HG02943 (cell line): Measurements from ENCODE around the gene ARHGAP28.

Experiments used
- ATAC-seq: cut with Tn5 transposase; IDR thresholded peaks from one replicate; pipeline ENCODE4 v1.9.1; 2021; ENCODE audit warnings: mild to moderate bottlenecking, low read depth, moderate library complexity; ENCODE audit not compliant: unreplicated experiment

ARHGAP28 gene, protein sequence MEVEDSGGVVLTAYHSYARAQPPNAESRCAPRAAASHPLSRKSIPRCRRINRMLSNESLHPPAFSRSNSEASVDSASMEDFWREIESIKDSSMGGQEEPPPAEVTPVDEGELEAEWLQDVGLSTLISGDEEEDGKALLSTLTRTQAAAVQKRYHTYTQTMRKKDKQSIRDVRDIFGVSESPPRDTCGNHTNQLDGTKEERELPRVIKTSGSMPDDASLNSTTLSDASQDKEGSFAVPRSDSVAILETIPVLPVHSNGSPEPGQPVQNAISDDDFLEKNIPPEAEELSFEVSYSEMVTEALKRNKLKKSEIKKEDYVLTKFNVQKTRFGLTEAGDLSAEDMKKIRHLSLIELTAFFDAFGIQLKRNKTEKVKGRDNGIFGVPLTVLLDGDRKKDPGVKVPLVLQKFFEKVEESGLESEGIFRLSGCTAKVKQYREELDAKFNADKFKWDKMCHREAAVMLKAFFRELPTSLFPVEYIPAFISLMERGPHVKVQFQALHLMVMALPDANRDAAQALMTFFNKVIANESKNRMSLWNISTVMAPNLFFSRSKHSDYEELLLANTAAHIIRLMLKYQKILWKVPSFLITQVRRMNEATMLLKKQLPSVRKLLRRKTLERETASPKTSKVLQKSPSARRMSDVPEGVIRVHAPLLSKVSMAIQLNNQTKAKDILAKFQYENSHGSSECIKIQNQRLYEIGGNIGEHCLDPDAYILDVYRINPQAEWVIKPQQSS

DNA sequence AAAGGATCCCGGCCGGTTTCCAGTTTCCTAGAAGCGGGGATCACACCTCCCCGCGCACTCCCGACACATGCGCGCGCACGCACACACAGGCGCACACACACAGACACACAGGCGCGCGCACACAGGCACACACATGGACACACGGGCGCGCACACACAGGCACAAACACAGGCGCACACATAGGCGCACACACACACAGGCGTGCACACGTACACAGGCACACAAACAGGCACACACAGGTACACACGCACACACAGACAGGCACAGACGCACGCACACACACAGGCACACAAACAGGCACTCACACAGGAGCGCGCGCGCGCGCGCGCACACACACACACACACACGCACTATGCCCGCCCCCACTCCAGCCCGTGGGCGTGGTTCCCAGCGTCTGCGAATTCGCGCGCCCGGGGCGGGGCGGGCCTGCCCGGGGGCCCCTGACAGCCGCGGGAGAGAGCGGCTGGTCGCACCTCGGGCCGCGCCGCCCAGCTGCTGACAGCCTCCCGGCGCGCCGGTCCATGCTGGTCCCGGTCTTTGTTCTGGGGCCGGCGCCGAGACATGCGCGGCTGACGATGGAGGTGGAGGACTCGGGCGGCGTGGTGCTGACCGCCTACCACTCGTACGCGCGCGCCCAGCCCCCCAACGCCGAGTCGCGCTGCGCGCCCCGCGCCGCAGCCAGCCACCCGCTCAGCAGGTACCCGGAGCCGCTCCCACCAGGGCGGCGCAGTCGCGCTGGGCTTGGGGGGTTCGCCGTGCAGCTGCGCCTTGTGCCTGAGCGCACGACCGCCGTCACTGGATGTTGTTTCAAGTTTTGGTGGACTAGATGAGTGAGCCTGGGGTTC lies at the start of gene ARHGAP28:
ARHGAP28 (plus strand) TSS at position 470 of the 845 bp plus-strand sequence; CDS start at position 576, 106 bp downstream.
- ATAC-seq = no peak

GRCh38 chr18:6681331-6681875 lies 48.1 kb upstream of the ARHGAP28 start:
- ATAC-seq = no peak

DNA sequence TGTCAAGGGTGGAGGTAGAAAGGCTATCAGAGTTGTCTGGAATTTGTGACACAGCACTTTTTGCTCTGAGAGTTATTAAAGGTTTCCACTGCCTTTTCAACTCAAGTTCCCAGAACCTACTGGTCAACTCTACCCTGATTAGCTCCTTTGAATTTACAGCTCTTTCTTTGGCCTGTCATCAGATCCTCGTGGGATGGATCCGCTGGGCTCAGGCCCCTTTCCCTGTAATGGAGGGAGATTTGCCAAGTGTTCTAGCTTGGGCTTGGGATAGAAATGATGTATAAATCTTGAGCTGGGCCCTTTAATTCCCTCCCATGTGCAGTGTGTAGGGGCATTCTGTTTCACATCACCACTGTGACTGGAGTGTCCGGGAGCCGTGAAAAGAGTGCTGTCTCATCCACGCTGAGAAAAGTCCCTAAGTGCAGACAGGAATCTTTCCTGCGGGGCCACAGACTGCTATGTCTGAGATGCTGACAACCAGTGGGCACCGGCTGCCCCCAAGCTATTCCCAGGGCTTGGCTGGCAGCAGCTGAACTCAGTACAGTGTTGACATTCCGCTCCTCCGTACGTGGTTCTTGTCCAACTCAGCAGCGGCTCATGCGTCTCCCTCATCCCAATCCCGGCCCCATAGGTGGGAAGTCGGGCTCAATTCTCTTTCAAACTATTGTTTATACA lies 46.9 kb upstream of the ARHGAP28 start:
- no peak for ATAC-seq

- no peak for ATAC-seq
These were observed 46.2 kb upstream of the ARHGAP28 start for GRCh38 chr18:6683112-6683876.

DNA sequence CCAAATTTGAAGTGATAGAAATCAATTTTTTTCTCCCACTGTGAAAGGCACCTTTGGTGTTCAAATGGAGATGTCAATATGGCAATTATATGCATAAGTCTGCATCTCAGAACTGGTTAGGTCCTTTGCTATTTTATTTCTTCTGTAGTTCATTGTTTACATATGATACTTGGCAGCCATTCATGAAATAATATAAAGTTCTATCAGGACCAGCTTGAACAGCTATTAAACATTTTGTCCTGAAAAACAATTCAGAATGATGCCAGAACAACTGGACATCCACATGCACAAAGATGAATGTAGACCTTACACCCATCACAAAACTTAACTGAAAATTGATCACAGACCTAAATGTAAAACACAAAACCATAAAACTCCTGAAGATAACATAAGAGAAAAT lies 41.8 kb upstream of the ARHGAP28 start:
- no peak for ATAC-seq

GRCh38 chr18:6708890-6709289 lies 20.6 kb upstream of the ARHGAP28 start:
- no peak for ATAC-seq

- no peak for ATAC-seq
These were observed 18.0 kb upstream of the ARHGAP28 start for GRCh38 chr18:6711467-6711866.

DNA sequence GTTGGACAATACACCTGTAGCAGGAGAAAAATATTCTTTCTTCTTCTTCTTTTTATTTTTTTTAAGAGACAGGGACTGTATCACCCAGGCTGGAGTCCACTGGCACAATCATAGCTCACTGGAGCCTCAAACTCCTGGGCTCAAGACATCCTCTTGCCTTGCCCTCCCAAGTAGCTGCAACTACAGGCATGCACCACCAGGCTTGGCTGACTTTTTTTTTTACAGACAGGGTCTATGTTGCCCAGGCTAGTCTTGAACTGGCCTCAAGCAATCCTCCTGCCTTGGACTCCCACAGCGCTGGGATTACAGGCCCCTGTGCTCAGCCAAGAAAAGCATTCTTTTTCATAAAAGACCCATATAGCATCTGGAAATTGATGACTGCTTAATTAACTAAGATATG lies 17.1 kb upstream of the ARHGAP28 start:
- no peak for ATAC-seq

DNA sequence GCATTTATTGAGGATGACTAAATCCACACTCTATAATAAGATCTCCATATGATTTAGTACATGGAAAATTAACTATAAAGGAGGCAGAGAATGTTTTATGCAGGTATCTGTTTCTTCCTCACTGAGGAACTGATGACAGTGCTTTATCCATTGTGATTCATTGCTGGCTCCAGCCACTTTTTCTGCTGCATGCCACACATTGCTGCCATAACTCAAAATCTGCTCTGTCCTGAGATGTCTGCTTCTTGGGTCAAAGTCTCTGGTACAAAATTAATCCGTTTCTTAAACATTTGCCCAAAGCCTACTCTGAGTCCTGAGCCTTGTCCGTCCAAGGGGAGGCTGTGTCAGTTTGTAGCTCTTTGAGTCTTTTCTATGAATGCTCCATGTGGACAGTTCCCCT lies 15.5 kb upstream of the ARHGAP28 start:
- ATAC-seq = no peak

- no peak for ATAC-seq
These were observed 11.2 kb upstream of the ARHGAP28 start for GRCh38 chr18:6718267-6718666.

GRCh38 chr18:6719098-6719846 lies 10.2 kb upstream of the ARHGAP28 start:
- ATAC-seq = no peak

DNA sequence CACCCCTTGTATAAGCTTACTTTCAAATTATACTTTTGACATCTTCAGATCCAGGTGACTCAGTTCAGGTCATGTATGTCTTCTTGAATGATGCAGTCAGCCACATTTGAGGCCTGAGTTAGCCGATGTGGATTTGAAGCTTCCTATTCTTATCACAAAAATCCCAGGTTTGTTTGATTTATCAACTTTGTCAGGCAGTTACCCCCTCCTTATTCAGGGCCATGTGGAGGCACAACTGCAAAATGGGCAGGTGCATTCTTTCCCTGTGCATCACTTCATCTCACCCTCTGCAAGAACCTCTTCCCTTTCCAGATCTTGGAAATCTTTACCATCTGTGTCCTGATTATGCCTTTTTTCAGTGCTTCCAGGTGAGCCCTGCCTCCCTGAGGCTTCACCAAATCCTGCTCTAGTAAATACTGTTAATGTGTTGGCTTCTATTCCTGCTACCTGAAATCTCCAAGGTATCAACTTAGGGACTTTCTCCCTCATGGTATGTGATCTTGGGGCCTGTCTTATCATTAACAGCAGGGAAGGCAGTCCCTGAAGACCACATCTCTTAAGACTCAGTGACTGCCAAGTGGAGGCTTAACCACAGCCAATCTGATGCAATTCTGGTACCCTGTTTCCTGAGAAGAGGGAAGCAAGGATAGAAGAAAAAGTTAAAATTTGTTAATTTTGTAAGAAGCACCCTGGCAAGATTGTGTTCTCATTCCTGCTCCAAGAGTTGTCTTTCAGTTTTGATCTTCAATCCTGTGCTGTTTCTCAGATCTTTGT lies 9.4 kb upstream of the ARHGAP28 start:
- ATAC-seq = no peak

- no peak for ATAC-seq
These were observed 7.8 kb upstream of the ARHGAP28 start for GRCh38 chr18:6721755-6722154.

DNA sequence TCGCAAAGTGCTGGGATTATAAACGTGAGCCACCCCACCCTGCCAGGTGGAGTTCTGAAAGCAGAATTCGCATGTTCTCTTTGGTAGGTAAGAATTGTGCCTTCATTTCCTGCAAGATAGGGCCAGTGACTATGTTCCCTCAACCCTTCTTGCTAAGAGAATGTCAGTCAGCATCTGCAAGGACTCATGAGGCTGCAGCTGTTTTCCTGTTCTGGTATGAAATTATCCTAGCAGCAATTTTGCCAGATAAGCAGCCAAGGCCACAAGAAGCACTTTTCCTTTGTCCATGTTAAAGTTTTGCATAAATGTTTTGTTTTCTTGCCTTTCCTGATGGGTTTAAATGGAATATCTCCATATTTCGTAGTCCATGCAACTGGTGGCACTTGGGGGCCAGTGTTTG lies 6.8 kb upstream of the ARHGAP28 start:
- no peak for ATAC-seq

DNA sequence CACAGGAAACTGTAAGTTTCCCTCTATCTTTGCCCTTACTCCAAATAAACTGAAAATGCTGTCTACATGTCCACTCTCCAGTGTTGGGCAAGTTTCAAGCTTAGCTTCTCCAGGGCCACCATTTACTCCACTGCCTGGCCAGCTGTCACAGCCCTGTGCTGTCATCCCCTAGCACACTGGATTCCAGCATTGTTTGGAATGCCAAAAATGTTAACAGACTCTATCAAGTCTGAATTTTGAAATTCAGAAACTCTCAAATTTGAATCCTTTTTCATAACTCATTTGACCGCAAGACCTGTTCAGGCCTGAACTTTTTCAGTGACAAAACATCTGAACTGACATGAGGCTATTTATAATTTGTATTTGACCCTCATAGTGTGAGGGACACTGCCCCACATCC lies 5.2 kb upstream of the ARHGAP28 start:
- ATAC-seq = no peak

DNA sequence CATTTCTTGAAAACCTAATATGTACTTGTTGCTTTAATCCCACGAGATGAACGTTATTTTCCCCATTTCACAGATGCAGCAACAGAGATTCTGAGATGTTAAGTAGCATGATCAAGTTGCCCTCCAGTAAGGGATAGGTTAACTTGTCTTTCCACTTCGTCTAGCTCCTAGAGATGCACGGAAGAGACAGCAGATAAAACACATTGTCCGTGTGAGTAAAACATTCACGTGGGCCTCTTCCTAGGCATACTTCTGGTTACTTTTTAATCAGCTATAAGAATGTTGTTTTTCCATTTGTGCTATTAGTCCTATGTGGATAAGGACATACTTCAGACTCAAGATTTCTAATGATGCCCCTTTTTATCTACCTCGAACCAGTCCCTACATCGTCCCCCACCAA lies 1.2 kb upstream of the ARHGAP28 start:
- ATAC-seq = no peak

DNA sequence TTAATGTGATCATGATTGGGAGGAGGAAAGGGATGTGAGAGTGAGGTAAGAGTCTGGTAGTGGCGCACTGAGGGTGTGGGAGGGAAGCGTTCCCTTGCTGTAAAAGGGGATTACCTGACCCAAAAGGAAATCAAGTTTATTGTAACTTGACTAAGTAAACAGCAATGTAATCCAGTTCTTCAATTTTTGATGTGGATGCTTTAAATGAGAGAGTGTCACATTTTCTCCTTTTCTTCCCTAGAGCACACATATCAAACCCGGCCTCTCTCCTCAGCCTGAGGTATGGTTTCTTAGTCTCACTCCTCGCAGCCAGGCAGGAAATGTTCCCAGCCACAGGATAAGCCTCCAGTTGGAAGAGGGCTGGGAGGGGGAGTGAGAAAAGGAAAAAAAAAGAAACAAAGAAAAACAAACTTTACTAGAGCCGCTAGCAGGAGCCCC lies 688 bp upstream of the ARHGAP28 start:
- no peak for ATAC-seq
